ENCODE results near the gene MEIOSIN. TPM values are rescaled to one million over a fixed set of nuclear protein-coding genes. Genes with fewer than 3 reads are reported as not detected.
"Not testable (repeated sequence)": the region's sequence is repeated elsewhere in the genome, so short reads cannot be mapped to it uniquely, and the experiment has no call there.

Gene MEIOSIN
- total RNA-seq, 4 donors from 2014 or later = not detected

- H3K4me3 ChIP-seq = no peak overlapping the region
- in situ Hi-C loops (cut with MboI; ENCODE audit: low pct_ligation_motif_present in 1 of 4, low pct_unique_long_range_greater_than_20kb in 1 of 4, low sequenced_read_pairs in 3 of 4) = no loop called here
- no peaks in the 10 kb centered on the region for H3K9me3 ChIP-seq
- intact Hi-C loops (cut with DNase I; ENCODE audit: low total_unique reads) = no loop called here
- DNase-seq = no peak
- no peaks in the 10 kb centered on the region for H3K4me1 ChIP-seq
- H3K27me3 ChIP-seq = no peaks in the 10 kb centered on the region
- H3K27ac ChIP-seq = no peak overlapping the region
- TF ChIP-seq POLR2AphosphoS5 (IDR thresholded peaks at IDR 0.05) (no peak), POLR2A (IDR thresholded peaks at IDR 0.05) (no peak), EP300 (IDR thresholded peaks at IDR 0.05; ENCODE audit: low read depth) (no peak)
- TF ChIP-seq, protein P1, sequence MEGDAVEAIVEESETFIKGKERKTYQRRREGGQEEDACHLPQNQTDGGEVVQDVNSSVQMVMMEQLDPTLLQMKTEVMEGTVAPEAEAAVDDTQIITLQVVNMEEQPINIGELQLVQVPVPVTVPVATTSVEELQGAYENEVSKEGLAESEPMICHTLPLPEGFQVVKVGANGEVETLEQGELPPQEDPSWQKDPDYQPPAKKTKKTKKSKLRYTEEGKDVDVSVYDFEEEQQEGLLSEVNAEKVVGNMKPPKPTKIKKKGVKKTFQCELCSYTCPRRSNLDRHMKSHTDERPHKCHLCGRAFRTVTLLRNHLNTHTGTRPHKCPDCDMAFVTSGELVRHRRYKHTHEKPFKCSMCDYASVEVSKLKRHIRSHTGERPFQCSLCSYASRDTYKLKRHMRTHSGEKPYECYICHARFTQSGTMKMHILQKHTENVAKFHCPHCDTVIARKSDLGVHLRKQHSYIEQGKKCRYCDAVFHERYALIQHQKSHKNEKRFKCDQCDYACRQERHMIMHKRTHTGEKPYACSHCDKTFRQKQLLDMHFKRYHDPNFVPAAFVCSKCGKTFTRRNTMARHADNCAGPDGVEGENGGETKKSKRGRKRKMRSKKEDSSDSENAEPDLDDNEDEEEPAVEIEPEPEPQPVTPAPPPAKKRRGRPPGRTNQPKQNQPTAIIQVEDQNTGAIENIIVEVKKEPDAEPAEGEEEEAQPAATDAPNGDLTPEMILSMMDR (IDR thresholded peaks at IDR 0.05) = no peak
- H3K36me3 ChIP-seq = no peaks in the 10 kb centered on the region
- WGBS, 2 donors (ENCODE audit: low coverage in 1 of 2) = 74 to 83% methylated on average over 5 of the region's 5 CpGs
Observed at GRCh38 chr19:45746866-45747265, 13.6 kb downstream of the MEIOSIN start.

DNA sequence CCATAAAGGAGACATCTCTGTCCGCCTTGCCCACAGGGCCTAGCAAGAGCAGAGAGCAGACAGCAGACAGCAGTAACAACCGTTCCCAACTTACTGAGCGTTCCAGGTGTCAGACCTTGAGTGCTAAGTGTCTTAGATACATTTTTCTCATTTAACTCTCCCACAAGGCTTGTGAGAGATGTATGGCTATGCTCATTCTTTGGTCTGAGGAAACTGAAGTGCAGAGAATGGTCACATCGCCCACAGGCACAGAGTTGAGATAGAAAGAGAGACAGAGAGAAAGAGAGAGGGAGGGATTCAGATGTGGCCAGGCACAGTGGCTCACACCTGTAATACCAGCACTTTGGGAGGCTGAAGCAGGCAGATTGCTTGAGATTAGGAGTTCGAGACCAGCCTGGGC, 14.3 kb downstream of the MEIOSIN start:
- DNase-seq = no peak
- 58 to 73% methylated on average over 3 to 5 of the region's 5 CpGs for WGBS, 2 donors (ENCODE audit: low coverage in 1 of 2)
- Histone ChIP-seq H3K4me1 (no peaks in the 10 kb centered on the region), H3K4me3 (no peak overlapping the region), H3K36me3 (no peaks in the 10 kb centered on the region), H3K27me3 (no peaks in the 10 kb centered on the region), H3K27ac (no peak overlapping the region), H3K9me3 (no peaks in the 10 kb centered on the region)
- in situ Hi-C loops (cut with MboI; ENCODE audit: low pct_ligation_motif_present in 1 of 4, low pct_unique_long_range_greater_than_20kb in 1 of 4, low sequenced_read_pairs in 3 of 4) (no loop called here), intact Hi-C loops (cut with DNase I; ENCODE audit: low total_unique reads) (no loop called here)
- TF ChIP-seq, protein P1 (IDR thresholded peaks at IDR 0.05) = no peak
- TF ChIP-seq POLR2A (IDR thresholded peaks at IDR 0.05) (no peak), POLR2AphosphoS5 (IDR thresholded peaks at IDR 0.05) (no peak), EP300 (IDR thresholded peaks at IDR 0.05; ENCODE audit: low read depth) (no peak)

- DNase-seq; H3K4me3 ChIP-seq; in situ Hi-C loops (cut with MboI; ENCODE audit: low pct_ligation_motif_present in 1 of 4, low pct_unique_long_range_greater_than_20kb in 1 of 4, low sequenced_read_pairs in 3 of 4); H3K36me3 ChIP-seq; H3K4me1 ChIP-seq; H3K27me3 ChIP-seq; H3K27ac ChIP-seq; H3K9me3 ChIP-seq; intact Hi-C loops (cut with DNase I; ENCODE audit: low total_unique reads): not testable (repeated sequence)
- 88 to 89% methylated on average over 10 of the region's 10 CpGs for WGBS, 2 donors (ENCODE audit: low coverage in 1 of 2)
Observed at GRCh38 chr19:45751483-45751882, 18.2 kb downstream of the MEIOSIN start.

DNA sequence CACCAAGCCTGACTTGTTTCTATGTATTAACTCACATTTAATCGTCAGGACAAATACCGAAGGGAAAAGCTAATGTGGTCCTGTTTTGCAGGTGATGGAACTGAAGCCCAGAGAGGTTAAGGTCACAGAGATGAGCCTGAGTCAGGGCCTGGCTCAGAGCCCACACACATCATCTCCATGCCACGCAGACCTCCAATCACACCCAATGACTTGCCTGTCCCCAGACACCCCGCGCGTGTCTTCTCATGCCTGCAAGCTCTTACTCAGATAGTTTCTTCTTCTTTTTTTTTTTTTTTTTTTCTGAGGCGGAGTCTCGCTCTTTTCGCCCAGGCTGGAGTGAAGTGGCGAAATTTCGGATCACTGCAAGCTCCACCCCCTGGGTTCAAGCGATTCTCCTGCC, 19.4 kb downstream of the MEIOSIN start:
- no peaks in the 10 kb centered on the region for H3K36me3 ChIP-seq
- 83 to 95% methylated on average over 5 to 12 of the region's 12 CpGs for WGBS, 2 donors (ENCODE audit: low coverage in 1 of 2)
- no peaks in the 10 kb centered on the region for H3K27me3 ChIP-seq
- no peaks in the 10 kb centered on the region for H3K9me3 ChIP-seq
- DNase-seq = no peak
- in situ Hi-C loops (cut with MboI; ENCODE audit: low pct_ligation_motif_present in 1 of 4, low pct_unique_long_range_greater_than_20kb in 1 of 4, low sequenced_read_pairs in 3 of 4) (no loop called here), intact Hi-C loops (cut with DNase I; ENCODE audit: low total_unique reads) (no loop called here)
- no peak overlapping the region for H3K27ac ChIP-seq
- no peaks in the 10 kb centered on the region for H3K4me1 ChIP-seq
- H3K4me3 ChIP-seq = no peak overlapping the region
- TF ChIP-seq EP300 (IDR thresholded peaks at IDR 0.05; ENCODE audit: low read depth) = no peak
- TF ChIP-seq POLR2A (IDR thresholded peaks at IDR 0.05) = no peak
- TF ChIP-seq, protein P1 (IDR thresholded peaks at IDR 0.05) = no peak
- TF ChIP-seq POLR2AphosphoS5 (IDR thresholded peaks at IDR 0.05) = no peak

- Histone ChIP-seq H3K27me3 (no peaks in the 10 kb centered on the region), H3K36me3 (no peaks in the 10 kb centered on the region), H3K27ac (no peak overlapping the region), H3K4me3 (no peak overlapping the region), H3K9me3 (no peaks in the 10 kb centered on the region), H3K4me1 (no peaks in the 10 kb centered on the region)
- TF ChIP-seq POLR2A (IDR thresholded peaks at IDR 0.05) = no peak
- TF ChIP-seq POLR2AphosphoS5 (IDR thresholded peaks at IDR 0.05) = no peak
- DNase-seq = no peak
- in situ Hi-C loops (cut with MboI; ENCODE audit: low pct_ligation_motif_present in 1 of 4, low pct_unique_long_range_greater_than_20kb in 1 of 4, low sequenced_read_pairs in 3 of 4) (no loop called here), intact Hi-C loops (cut with DNase I; ENCODE audit: low total_unique reads) (no loop called here)
- 80% methylated on average over 6 of the region's 6 CpGs; no CpG with 5 or more reads in 1 of the 2 donors for WGBS, 2 donors (ENCODE audit: low coverage in 1 of 2)
Observed at GRCh38 chr19:45753548-45753947, 20.3 kb downstream of the MEIOSIN start.

Data from transverse colon (tissue), 4 donors.